LHCN-M2 (cell line): ENCODE results near the gene DDX27. TPM values are rescaled to one million over a fixed set of nuclear protein-coding genes. Genes with fewer than 3 reads are reported as not detected.
"Not testable (repeated sequence)": the region's sequence is repeated elsewhere in the genome, so short reads cannot be mapped to it uniquely, and the experiment has no call there.

Experiments used
- DNase-seq: peaks from one replicate; pipeline ENCODE4 v3.0.0-alpha.2; 2012; ENCODE audit warnings: low read depth
- polyA plus RNA-seq: library from polyadenylated mRNA; unstranded; fragments of >200 nt; gene quantifications from one replicate; pipeline ENCODE4 v1.2.1, GENCODE V29; 2012; ENCODE audit warnings: missing spikeins
- total RNA-seq: library from RNA; depleted of rRNA; stranded (reverse); fragments of >200 nt; gene quantifications from 2 replicates; pipeline ENCODE4 v1.2.3, GENCODE V29; 2014; rRNA removed

Gene DDX27, protein sequence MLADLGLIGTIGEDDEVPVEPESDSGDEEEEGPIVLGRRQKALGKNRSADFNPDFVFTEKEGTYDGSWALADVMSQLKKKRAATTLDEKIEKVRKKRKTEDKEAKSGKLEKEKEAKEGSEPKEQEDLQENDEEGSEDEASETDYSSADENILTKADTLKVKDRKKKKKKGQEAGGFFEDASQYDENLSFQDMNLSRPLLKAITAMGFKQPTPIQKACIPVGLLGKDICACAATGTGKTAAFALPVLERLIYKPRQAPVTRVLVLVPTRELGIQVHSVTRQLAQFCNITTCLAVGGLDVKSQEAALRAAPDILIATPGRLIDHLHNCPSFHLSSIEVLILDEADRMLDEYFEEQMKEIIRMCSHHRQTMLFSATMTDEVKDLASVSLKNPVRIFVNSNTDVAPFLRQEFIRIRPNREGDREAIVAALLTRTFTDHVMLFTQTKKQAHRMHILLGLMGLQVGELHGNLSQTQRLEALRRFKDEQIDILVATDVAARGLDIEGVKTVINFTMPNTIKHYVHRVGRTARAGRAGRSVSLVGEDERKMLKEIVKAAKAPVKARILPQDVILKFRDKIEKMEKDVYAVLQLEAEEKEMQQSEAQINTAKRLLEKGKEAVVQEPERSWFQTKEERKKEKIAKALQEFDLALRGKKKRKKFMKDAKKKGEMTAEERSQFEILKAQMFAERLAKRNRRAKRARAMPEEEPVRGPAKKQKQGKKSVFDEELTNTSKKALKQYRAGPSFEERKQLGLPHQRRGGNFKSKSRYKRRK
- total RNA-seq = 40.0 and 43.9 TPM in 2 replicates
- polyA plus RNA-seq = 30.0 TPM

DNA sequence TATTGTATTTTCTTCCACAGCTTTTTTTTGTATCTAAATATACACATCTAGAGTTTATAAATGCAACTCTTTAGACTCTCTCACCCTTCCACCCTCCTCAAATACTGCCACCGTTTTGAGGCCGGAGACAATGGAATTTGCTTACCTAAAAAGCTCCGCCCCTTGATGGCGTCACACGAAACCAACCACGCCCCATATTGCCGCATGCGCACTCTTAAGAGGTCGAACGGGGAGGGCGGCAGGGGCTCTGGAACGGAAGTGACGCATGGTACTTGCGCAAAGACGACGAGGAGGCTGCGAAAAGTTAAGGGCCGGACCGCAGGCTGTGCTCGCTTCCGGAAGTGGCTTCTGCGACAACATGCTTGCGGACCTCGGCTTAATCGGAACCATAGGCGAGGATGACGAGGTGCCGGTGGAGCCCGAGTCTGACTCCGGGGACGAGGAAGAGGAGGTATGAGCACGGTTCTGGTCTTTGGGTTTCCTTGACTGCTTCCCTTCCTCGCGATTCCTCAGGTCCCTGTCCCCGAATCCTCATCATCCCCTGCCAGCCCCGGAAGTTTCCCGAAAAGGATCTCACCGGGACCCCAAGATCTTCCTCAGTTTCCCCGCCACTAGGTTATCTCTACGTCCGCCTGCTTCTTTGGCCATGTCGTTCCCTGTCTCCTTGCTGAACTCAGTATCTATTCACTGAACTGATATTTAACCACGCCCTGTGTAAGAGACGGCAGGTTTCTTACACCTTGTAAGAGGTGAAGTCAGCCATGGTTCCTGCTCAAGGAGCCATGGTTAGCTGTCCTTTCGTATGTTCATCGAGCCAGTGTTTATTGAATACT is at the start of gene DDX27:
Gene DDX27 (plus strand): TSS at position 326 of the 833 bp plus-strand sequence. CDS start 33 bp downstream, at position 359.
- DNase-seq = peak; percentile 98

DNA sequence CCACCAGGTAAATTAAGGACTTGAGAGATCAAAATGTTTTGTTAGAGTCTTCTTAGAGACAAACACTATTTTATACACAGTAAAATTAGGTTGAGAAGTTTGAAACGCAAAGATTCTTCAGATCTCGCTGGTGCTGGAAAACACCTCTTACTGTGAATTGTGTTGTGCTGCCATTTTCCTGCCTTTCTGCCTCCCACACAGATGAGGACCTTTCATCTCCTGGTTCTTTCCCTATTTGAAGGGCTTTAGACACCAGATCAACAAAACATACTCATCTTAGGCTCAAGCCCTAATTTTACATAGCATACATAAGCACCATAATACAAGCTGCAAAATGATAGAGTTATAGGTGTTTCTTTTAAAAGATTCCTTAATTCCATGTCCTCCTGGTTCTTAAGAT is 49.7 kb upstream of the DDX27 start:
- DNase-seq = no peak

DNA sequence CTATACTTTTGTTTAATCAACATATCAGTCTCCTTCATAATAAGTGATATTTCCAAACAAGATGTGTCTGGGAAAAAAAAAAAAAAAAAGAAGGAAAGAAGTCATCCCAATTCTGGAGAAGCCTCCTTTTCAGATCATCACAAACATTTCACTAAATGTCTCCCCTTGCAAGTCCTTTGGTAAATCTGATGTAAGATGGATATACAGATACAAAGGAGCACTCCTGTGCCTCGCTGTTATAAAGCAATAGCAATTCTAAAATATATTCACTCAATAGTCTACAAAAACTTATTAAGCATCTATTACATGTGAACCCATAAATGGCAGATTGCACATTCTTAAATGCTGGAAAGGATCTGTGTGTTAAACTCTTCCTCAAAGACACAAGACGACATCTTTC is 48.5 kb upstream of the DDX27 start:
- DNase-seq = no peak

DNA sequence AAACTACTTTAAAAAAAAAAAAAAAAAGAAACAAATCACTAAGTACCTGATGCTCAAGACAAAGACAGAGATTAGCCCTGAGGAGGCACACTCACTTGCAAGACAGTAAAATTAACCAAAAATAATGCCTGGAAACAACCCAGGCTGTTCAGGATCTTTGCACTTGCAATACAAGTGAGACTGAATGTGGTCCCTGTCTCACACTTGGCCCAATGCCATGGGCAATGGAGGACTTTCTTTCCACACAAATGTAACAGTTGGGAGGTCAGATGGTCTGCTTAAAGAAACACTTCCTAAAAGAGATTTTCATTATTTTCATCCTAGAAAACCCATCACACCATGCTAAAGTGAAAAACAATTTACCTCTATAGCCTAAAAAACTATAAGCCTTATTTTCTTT is 47.3 kb upstream of the DDX27 start:
- no peak for DNase-seq

DNA sequence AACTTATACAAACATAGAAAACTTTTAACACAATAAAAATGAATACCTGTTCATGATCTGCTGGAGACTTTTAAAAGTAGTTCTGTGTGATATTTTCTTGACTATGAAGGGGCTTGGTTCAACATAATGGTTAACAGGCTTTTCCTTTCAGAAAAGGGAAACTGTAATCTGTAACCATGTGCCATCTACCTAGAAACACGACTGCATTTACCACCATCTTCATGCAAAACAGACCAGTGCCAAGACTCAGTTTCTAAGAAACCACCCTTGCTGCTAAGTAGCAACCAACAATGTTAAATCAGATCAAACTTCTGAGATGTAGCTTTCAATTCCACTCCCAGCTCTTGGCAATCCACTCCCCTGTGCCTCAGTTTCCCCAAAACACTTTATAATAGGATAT is 46.8 kb upstream of the DDX27 start:
- no peak for DNase-seq

DNA sequence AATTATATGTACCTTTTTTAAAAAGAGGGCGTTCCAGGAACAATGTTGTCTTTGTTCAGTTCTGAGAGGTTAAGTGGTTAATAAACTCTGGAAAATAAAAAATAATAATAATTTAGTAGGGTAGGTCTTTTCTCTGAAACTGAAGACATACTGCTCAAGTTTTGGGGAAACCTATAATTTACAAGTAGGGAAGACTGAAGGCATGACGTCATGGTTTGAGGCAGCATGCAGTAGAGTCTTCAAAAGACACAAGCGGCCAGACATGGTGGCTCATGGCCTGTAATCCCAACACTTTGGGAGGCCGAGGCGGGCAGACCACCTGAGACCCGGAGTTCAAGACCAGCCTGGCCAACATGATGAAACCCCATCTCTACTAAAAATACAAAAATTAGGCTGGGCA is 45.0 kb upstream of the DDX27 start:
- DNase-seq = no peak

DNA sequence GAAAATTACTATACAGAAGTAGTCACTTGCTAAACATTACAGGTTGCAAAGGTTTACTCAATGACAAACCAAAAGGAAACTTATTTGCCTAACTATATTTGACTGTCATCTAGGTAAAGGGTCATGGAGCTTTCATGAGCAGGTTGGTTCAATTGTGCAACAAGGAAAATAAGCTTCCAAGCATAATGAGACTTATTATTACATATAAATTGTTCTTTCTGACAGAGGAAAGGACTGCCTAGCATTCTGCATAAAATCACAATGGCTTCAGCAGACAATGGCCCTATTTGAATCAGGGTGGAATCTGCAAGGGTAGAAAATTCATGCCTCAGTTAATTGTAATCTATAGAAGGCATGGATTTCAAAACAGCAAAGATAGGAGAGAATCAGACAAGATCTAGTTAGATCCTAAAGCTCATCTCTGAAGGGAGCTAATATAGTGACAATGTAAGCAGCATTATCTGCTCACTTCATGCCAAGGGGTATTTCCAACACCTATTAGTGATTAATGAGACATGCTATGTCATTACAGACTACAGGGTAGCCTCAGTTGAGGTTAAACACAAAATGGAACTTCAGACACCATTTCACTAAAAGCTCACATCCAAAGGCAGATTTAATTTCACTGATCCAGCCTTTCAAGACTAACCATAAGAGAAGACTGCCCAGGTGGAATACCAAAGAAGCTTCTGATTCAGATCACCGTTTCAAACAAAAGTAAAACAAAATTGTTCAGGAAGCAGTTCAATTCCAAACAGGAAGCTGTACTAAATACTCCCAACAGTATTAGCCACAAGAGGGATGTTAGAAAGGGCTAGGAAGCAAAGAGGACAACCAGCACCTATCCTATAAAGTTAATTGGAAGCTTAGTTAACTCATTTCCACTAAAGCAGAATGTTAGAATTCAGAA is 39.6 kb upstream of the DDX27 start:
- no peak for DNase-seq

DNA sequence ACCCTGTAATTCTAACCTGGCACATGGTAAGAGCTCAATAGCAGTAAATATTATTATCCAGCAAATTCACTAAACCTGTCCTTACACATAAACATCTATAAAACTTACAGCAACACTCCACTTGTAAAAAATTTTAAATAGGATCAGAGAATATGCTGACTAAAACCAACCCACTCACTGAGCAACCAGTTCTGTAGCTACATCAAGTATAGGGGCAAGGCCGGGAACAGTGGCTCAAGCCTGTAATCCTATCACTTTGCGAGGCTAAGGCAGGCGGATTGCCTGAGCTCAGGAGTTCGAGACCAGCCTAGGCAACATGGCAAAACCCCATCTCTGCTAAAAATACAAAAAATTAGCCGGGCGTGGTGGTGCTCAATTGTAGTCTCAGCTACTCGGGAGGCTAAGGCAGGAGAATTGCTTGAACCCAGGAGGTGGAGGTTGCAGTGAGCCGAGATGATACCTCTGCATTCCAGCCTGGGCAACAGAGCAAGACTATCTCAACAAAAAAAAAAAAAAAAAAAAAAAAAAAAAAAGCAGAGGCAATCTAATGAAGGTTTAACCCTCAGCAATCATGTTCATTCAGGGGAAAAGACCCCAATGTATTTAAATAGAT is 37.8 kb upstream of the DDX27 start:
- DNase-seq = no peak

DNA sequence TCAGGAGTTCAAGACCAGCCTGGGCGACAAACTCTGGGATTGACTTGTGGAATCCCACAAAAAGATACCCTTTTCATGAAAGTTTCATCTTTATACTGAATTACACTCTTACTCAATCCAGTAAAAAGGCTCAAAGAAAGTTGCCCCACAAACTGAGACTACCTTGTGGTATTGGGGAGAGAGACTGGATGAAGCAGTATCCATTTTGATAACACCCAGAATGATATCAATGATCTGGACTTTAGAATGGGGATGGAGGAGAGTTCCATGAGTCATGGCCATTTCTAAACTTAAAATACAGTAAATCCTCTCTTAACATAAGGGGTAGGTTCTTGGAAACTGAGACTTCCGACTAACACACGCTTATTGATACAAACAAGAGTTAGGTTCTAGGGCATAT is 35.8 kb upstream of the DDX27 start:
- no peak for DNase-seq

DNA sequence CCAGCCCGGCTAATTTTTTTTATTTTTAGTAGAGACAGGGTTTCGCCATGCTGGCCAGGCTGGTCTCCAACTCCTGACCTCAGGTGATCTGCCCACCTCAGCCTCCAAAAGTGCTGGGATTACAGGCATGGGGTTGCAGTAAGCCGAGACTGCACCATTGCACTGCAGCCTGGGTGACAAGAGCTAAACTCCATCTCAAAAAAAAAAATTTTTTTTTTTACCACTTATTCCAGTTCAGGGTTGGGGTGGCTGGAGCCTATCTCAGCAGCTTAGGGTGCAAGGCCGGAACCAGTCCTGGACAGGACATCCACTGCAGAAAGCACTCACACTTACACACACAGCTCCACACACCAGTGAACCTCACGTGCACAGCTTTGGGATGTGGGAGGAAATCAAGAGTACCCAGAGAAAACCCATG is 35.1 kb upstream of the DDX27 start:
- not testable (repeated sequence) for DNase-seq

DNA sequence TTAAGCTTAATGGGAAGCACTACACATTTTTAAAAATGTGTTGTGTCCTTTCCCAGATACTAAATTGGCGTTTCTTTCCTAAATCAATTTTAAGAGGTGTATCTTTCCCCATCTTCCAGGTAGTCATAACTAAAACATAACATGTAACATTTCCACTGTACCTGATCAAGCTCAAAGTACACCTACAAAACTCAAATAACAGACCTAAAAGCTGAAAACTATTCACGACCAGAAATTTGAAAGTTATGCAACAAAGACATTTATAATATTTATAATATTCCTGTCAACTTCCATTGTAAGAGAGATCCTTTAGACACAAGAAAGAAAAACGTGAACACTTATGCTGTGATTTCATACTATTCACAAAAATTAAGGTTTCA is 34.5 kb upstream of the DDX27 start:
- no peak for DNase-seq

DNA sequence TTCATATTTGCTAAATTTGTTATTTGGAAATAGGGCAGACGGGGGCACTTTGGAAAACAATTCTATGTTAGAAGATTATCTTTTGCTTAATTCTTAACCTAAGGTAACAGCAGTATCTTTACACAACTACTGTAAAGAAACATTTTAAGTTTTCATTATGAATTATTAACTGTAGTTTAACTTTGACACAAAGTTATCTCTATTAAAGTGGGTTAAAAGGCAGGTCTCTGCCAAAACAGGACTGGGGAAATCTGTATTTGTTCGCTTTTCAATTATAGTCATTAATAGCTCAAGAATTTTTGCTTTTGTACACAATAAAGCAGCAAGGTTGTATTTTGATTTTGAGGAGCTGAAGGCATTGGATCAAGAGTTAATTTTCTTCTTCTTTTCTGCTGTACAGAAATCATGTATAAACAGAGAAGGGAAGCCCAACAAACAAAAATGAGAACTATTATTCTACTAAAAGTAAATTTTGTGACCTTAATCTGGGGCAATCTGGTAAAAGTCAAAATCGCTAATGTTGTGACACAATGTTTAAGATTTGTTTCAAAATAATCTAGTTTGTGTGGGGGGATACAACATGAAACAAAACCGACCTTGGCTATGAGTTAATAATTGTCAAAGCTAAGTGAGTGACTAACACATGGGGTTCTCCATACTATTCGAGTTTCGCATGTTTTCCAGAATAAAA is 34.0 kb upstream of the DDX27 start:
- no peak for DNase-seq

DNA sequence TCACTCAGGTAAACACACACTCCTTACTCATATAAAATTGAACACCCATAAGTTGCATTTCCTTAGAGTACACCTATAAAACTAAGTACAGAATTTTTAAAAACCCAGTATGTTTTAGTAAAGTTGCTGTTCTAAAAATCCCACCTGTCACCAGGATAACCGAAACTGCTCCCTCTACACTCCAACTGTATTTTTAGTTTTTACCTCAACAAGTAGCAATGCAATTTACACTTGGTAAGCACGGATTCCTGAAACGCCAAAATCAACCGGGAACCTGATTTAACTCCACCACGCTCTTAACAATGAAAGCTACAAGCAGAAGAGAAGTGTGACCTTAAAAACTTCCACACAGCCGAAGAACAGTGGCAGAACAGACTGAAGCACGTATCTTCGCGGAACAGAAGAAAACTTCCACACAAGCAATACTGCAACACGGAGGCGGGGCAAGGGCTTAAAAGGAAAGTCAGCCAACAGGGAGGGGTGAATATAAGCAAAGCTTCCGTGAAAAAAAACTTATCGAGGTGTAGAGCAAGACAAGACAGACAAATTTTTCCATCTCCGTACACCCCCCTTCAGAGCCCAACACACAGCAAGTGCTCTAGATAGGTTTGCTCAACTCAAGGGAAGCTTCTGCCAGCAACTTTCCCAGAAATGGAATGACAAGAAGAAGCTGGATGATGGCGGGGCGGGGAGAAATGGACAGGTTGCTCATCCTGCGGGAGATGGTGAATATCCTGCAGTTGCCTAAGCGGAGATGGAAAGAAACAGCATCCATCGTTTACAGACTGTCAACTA is 32.5 kb upstream of the DDX27 start:
- DNase-seq = peak; percentile 31

DNA sequence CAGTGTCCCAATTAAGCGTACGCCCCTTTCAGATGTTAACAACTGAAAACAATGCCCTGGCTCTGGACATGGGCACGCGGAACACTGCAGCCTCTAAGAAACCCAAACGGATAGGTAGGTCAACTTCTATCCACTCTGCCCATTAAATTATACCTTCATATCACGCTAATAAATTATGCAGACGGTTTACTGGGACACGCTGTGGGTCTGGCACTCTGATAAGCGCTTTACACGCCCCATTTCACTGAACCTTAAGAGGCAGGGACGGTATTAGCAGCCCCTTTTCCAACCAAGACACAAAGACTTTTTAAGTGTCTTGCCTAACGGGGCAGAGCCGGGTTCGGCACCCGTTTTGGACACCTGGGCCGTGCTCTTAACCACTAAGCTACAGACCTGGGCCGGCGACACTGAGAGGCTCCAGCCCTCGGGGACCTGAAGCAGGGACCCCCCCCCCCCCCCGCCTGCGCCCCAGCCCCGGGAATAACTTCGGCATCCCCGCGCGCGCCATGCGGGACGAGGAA is 31.8 kb upstream of the DDX27 start:
- DNase-seq = no peak

DNA sequence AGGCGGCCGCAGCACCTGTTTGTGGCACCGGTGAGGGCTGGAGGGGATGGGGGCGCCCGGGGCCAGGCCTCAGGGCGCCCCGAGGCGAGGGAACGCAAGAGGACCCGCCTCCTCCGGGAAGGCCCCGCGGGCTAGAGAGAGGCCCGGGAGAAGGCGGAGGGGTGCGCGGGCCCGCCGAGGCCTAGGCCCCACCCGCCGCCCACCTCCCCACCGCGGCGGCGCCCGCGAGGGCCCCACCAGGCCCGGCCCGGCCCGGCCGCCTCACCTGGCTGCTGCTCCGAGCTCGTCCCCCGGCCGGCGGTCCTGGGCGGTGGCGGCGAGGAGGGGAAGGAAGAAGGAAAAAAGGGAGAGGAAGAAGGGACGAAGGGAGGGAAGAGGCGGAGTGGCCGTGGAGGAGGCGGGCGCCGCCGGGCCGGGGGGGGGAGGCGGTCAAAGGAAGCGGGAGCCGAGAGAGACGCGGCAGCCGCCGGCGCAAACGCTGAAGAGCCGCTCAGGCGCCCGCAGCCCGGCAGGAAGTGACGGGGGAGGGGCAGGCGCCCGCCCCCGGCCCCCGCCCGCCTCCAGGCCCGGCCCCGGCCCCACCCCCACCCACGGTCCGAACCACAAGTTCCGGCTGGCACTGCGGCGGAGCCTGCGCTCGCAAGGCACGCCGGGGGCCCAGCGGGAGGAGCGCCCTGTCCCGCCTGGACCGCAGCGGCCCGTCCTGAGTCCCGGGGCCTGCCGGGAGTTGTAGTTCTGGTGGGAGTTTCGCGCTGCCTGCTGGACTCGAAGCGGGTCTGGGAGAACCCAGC is 31.2 kb upstream of the DDX27 start, which contains the start of gene STAU1:
Gene STAU1 (minus strand): TSS at position 484 of the 791 bp plus-strand sequence. CDS start 22,133 bp downstream, outside the sequence.
- peak; percentile 91 for DNase-seq

DNA sequence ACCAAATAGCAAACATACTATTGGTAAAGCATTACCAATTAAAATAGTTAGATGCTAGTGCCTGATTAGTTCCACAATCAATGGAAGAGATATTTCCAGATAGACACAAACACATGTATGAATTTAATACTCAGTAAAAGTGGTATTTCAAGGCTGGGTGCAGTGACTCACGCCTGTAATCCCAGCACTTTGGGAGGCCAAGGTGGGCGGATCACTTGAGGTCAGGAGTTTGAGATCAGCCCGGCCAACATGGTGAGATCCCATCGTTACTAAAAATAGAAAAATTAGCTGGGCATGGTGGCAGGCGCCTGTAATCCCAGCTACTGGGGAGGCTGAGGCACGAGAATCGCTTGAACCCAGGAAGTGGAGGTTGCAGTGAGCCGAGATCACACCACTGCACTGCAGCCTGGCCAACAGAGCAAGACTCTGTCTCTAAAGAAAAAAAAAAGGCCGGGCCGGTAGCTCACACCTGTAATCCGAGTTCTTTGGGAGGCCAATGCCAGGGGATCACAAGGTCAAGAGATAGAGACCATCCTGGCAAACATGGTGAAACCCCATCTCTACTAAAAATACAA is 26.2 kb upstream of the DDX27 start:
- peak; percentile 11 for DNase-seq

DNA sequence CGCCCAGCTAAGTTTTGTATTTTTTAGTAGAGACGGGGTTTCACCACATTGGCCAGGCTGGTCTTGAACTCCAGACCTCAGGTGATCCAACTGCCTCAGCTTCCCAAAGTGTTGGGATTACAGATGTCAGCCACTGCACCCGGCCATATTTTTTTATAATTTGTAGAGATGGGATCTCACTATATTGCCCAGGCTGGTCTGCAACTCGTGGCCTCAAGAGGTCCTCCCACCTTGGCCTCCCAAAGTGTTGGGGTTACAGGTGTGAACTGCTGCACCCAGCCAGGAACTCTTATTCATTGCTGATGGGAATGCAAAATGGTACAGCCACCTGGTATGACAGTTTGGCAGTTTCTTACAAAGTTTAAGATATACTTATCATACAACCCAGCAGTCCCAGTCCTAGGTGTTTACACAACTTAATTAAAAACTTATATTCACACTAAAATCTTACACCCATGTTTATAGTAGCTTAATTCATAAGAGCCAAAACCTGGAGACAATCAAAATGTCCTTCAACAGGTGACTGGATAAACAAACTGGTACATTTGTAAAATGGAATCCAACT is 19.4 kb upstream of the DDX27 start:
- no peak for DNase-seq
